HL-60 (cell line): Measurements from ENCODE around the gene EPB42.

Experiments used
- DNase-seq, 2 experiments: peaks; one replicate each; pipeline ENCODE4 v3.0.0-alpha.2; 2010 to 2020; ENCODE audit warnings: low read depth in 1 of 2, low spot score in 1 of 2
- H3K27ac ChIP-seq: fragments of 250-450 bp; sonication (Bioruptor Pico); replicated peaks from 2 replicates; pipeline ENCODE4 v1.5.1; 2020; ENCODE audit warnings: mild to moderate bottlenecking, moderate library complexity
- H3K27me3 ChIP-seq: fragments of 250-450 bp; sonication (Bioruptor Pico); 2 replicates; pipeline ENCODE4 v1.5.1; 2021; ENCODE audit warnings: mild to moderate bottlenecking, moderate library complexity; ENCODE audit not compliant: insufficient read depth, poor library complexity, severe bottlenecking
- H3K4me3 ChIP-seq: replicated peaks from 2 replicates; pipeline ENCODE4 v1.5.1; 2011; ENCODE audit warnings: mild to moderate bottlenecking, control low read depth, low read length; ENCODE audit not compliant: insufficient read depth
- CTCF ChIP-seq: IDR thresholded peaks from one replicate; pipeline ENCODE4 v1.5.1; 2011; ENCODE audit warnings: low read length, control low read depth, inconsistent platforms; ENCODE audit not compliant: insufficient read depth
- GABPA ChIP-seq: IDR thresholded peaks from 2 replicates; pipeline ENCODE4 v1.6.1; 2012; ENCODE audit warnings: low read depth
- POLR2AphosphoS5 ChIP-seq: IDR thresholded peaks from 2 replicates; pipeline ENCODE4 v1.6.1; 2012; ENCODE audit warnings: low read depth
- REST ChIP-seq: IDR thresholded peaks from 2 replicates; pipeline ENCODE4 v1.6.1; 2012; ENCODE audit warnings: low read depth; ENCODE audit not compliant: insufficient replicate concordance
- SPI1 ChIP-seq: IDR thresholded peaks from 2 replicates; pipeline ENCODE4 v1.6.1; 2012; ENCODE audit warnings: low read depth, mild to moderate bottlenecking, borderline replicate concordance

EPB42 gene

GRCh38 chr15:43260011-43260615 lies 39.3 kb upstream of the EPB42 start:
- no peak for DNase-seq
- no peak for TF ChIP-seq SPI1
- no peak for TF ChIP-seq CTCF
- TF ChIP-seq POLR2AphosphoS5 = no peak
- no peak for TF ChIP-seq REST
- no peak for TF ChIP-seq GABPA
- Histone ChIP-seq H3K27me3 (no peaks in the 10 kb centered on the region), H3K4me3 (no peak overlapping the region), H3K27ac (no peak overlapping the region)

- TF ChIP-seq CTCF = no peak
- TF ChIP-seq SPI1 = no peak
- no peak for TF ChIP-seq REST
- no peak for TF ChIP-seq GABPA
- TF ChIP-seq POLR2AphosphoS5 = no peak
- Histone ChIP-seq H3K4me3 (no peak overlapping the region), H3K27me3 (no peaks in the 10 kb centered on the region), H3K27ac (no peak overlapping the region)
- no peak for DNase-seq
Observed at GRCh38 chr15:43258781-43259180, 38.0 kb upstream of the EPB42 start.

- H3K27ac ChIP-seq = no peak overlapping the region
- H3K27me3 ChIP-seq = no peaks in the 10 kb centered on the region
- no peak for DNase-seq
- H3K4me3 ChIP-seq = no peak overlapping the region
- TF ChIP-seq REST = no peak
Observed at GRCh38 chr15:43256341-43256740, 35.5 kb upstream of the EPB42 start.
